ENCODE data around the gene VSTM2L. TPM values are rescaled to one million over a fixed set of nuclear protein-coding genes. Genes with fewer than 3 reads are reported as not detected.
A peak's percentile ranks its signal among the peaks of the same experiment; 100 is the strongest.

Gene VSTM2L
- total and polyA plus RNA-seq, 9 of the 15 experiments (the other 6 are each of a cell fraction or from before 2014, with no cell fraction given) = not detected

DNA sequence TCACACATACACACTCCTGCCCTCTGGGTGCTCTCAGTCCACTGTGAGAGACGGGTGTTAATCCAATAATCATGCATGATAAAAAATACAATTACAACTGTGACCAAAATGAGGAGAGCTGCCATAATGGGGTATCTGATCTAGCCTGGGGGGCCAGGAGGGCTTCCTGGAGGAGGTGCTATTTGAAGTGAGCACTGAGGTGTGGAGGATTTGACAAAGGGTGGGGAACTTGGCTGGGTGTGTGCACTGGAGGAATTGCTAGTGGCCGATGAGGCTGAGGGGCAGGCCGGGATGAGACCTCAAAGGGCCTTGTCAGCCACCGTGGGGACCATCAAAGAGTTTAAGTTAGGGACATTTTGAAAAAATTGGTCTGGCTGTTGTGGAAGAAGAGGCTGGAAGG, 34.8 kb downstream of the VSTM2L start:
- Histone ChIP-seq H3K27me3 (ENCODE audit: control insufficient read depth in 2 of 2, insufficient read depth in 2 of 2, low read length in 2 of 2) (peaks cover 19 to 66% of the 10 kb centered on the region in 2 experiments), H2AFZ (ENCODE audit: low read depth, low read length) (no peak overlapping the region), H3K9me1 (ENCODE audit: control insufficient read depth, insufficient read depth, low read length) (no peaks in the 10 kb centered on the region), H3K4me1 (replicated peaks in 1 of 2; ENCODE audit: control insufficient read depth in 2 of 2, insufficient read depth in 2 of 2, low read length in 2 of 2) (peaks cover 3 to 6% of the 10 kb centered on the region in 2 experiments; a peak in 3 of 5 replicates), H3K9ac (ENCODE audit: insufficient read depth in 1 of 2, low read depth in 2 of 2, low read length in 2 of 2) (no peak overlapping the region), H4K20me1 (replicated peaks; ENCODE audit: control insufficient read depth, insufficient read depth, low read length) (no peaks in the 10 kb centered on the region), H3K4me2 (ENCODE audit: insufficient read depth, low read length) (no peak overlapping the region), H3K27ac (ENCODE audit: extremely low read depth, low read depth, low read length) (no peak overlapping the region), H3K79me2 (ENCODE audit: control insufficient read depth, insufficient read depth, low read length) (no peaks in the 10 kb centered on the region), H3K9me3 (replicated peaks; ENCODE audit: control insufficient read depth, insufficient read depth, low read depth, low read length) (no peaks in the 10 kb centered on the region), H3K36me3 (ENCODE audit: control insufficient read depth, insufficient read depth, low read length) (no peaks in the 10 kb centered on the region), H3K4me3 (no peak overlapping the region)
- POLR2A ChIA-PET = no interaction called here
- no peak for FAIRE-seq
- CTCF ChIA-PET (ENCODE audit: low intra/inter-chr PET ratio) = no interaction called here
- intact Hi-C loops (cut with micrococcal nuclease) (no loop called here), in situ Hi-C loops (cut with MboI) (no loop called here)
- 5% methylated on average over 4 of the region's 4 CpGs for WGBS (ENCODE audit: insufficient coverage, low coverage, missing lambda C conversion rate)
- BruUV-seq (replicated peaks) = no TSS peak
- ATAC-seq = no peak
- DNase-seq (ENCODE audit: extremely low read depth in 1 of 4, low spot score in 3 of 4) = no peak
- TF ChIP-seq ZFP36 (IDR thresholded peaks at IDR 0.05; ENCODE audit: low read depth, low read length, partially characterized antibody) = peak; percentile 92
- peak; percentile 46 for TF ChIP-seq RBM25 (IDR thresholded peaks at IDR 0.05; ENCODE audit: low read depth, low read length, severe bottlenecking)
- TF ChIP-seq BCOR (IDR thresholded peaks at IDR 0.05) = peak; percentile 46; the same call in 1 of the 2 replicates
- no peak for TF ChIP-seq MTF1 (CRISPR knock-in tag; IDR thresholded peaks at IDR 0.05; ENCODE audit: borderline replicate concordance)

DNA sequence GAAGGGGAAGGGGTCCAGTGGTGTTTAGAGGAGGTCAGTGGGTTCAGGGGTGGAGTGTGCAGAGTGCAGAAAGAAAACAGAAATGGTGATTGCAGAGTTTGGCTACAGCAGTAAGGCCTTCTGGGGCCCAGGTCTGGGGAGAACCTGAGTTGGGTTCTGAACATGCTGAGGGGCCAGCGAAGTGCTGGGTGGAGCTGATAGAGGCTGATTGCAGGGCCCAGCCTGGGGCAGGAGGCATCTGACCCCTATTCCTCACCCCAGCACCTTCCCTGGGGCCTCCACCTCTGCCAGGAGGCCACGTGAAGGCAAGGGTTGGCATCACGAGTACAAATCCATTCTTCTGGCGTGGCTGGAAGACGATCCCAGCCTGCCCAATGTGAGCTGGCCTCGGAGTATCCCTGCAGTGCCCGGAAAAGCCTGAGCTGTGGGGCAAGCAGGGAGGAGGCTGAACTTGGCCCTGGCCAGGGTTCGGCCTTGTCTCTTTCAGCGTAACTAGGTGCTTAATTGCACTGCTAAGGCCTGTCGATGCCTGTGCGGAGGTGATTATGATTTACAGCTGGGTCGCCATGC, 35.3 kb downstream of the VSTM2L start:
- no peaks in the 10 kb centered on the region for H4K20me1 ChIP-seq (replicated peaks; ENCODE audit: control insufficient read depth, insufficient read depth, low read length)
- no peak for DNase-seq (ENCODE audit: extremely low read depth in 1 of 4, low spot score in 3 of 4)
- H3K4me3 ChIP-seq = no peak overlapping the region
- in situ Hi-C loops (cut with MboI) (no loop called here), intact Hi-C loops (cut with micrococcal nuclease) (no loop called here)
- ATAC-seq = no peak
- no peak overlapping the region for H3K9ac ChIP-seq (ENCODE audit: insufficient read depth in 1 of 2, low read depth in 2 of 2, low read length in 2 of 2)
- H3K36me3 ChIP-seq (ENCODE audit: control insufficient read depth, insufficient read depth, low read length) = no peaks in the 10 kb centered on the region
- H3K79me2 ChIP-seq (ENCODE audit: control insufficient read depth, insufficient read depth, low read length) = no peaks in the 10 kb centered on the region
- H3K27me3 ChIP-seq (ENCODE audit: control insufficient read depth in 2 of 2, insufficient read depth in 2 of 2, low read length in 2 of 2) = peaks cover 18 to 60% of the 10 kb centered on the region in 2 experiments
- H3K9me1 ChIP-seq (ENCODE audit: control insufficient read depth, insufficient read depth, low read length) = no peaks in the 10 kb centered on the region
- no peak overlapping the region for H2AFZ ChIP-seq (ENCODE audit: low read depth, low read length)
- 20% methylated on average over 12 of the region's 12 CpGs for WGBS (ENCODE audit: insufficient coverage, low coverage, missing lambda C conversion rate)
- BruUV-seq (replicated peaks) = no TSS peak
- no peak for FAIRE-seq
- ChIA-PET POLR2A (no interaction called here), CTCF (ENCODE audit: low intra/inter-chr PET ratio) (no interaction called here)
- H3K27ac ChIP-seq (ENCODE audit: extremely low read depth, low read depth, low read length) = no peak overlapping the region
- no peaks in the 10 kb centered on the region for H3K9me3 ChIP-seq (replicated peaks; ENCODE audit: control insufficient read depth, insufficient read depth, low read depth, low read length)
- H3K4me2 ChIP-seq (ENCODE audit: insufficient read depth, low read length) = no peak overlapping the region
- H3K4me1 ChIP-seq (replicated peaks in 1 of 2; ENCODE audit: control insufficient read depth in 2 of 2, insufficient read depth in 2 of 2, low read length in 2 of 2) = peaks cover 3 to 6% of the 10 kb centered on the region in 2 experiments; a peak in 3 of 5 replicates
- TF ChIP-seq TRIM24 (IDR thresholded peaks at IDR 0.05) (no peak), MTA3 (IDR thresholded peaks at IDR 0.05; ENCODE audit: borderline replicate concordance) (no peak), ZNF274 (IDR thresholded peaks at IDR 0.05; ENCODE audit: borderline replicate concordance, low read depth, low read length) (no peak), PBX2 (CRISPR knock-in tag; IDR thresholded peaks at IDR 0.05; ENCODE audit: low read depth) (no peak), PBX2 (tag; conservative IDR thresholded peaks at IDR 0.05; ENCODE audit: low read depth) (no peak), CREB1 (IDR thresholded peaks at IDR 0.05) (no peak), CREB1 (CRISPR knock-in tag; IDR thresholded peaks at IDR 0.05) (no peak), ZNF707 (CRISPR knock-in tag; conservative IDR thresholded peaks at IDR 0.05) (no peak), ZSCAN32 (CRISPR knock-in tag; IDR thresholded peaks at IDR 0.05) (no peak), RB1 (IDR thresholded peaks at IDR 0.05; ENCODE audit: low read depth) (no peak)

Data from K562 (cell line).